ENCODE results near the gene TNFAIP1. TPM values are rescaled to one million over a fixed set of nuclear protein-coding genes. Genes with fewer than 3 reads are reported as not detected.
A peak's percentile ranks its signal among the peaks of the same experiment; 100 is the strongest.

Gene TNFAIP1
- total and polyA plus RNA-seq, 4 donors = 11.7 to 68.9 (median 33.6) TPM

DNA sequence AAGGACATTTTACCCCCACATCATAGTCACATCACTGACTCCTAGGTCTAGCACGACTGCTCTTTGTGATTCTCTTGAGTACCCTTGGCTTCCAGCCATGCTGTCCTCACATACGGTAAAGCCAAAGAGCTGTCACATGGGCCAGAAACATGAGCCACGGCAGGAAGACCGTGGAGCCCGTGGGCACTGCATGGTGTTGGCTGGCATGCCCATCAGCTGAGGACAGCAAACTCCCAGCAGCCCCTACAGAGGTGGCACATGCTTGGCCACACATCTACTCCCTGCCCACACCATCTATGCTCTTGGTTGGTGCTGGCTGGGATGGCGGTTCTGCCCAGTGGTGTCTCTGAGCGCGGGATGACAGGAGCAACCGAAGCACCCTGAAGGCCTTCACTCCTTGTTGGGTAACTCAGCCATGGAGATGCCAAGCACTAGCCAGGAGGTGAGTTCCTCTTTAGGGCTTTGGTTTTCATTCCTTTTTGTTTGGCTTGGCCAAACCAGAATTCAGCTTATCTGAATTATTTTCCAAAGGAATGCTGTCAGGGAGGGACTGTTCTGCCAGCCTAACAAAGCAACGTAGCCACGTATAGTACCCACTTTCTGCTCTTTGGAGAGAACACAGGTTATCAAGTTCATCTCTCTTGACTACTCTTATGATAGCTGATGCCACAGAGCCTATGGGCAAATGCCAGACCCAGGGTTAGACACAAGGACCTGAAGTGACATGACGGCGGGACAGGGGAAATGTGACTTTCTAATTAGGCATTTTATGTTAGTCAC lies 10.0 kb downstream of the TNFAIP1 start:
- intact Hi-C loops (cut with DNase I) = no loop called here
- H3K27me3 ChIP-seq (ENCODE audit: control insufficient read depth in 1 of 2, insufficient read depth in 2 of 2, low read length in 1 of 2) = no peaks in the 10 kb centered on the region
- H3K4me1 ChIP-seq (ENCODE audit: control insufficient read depth in 1 of 2, insufficient read depth in 2 of 2, low read length in 2 of 2) = peaks cover 3 to 4% of the 10 kb centered on the region in 2 donors
- peaks cover 6 to 14% of the 10 kb centered on the region in 2 donors for H3K36me3 ChIP-seq (ENCODE audit: control insufficient read depth in 1 of 2, insufficient read depth in 2 of 2, low read length in 1 of 2)
- 6 to 13% methylated on average over 13 of the region's 13 CpGs for WGBS, 2 donors
- DNase-seq (no peak), ATAC-seq (ENCODE audit: low FRiP score) (no peak)
- H3K9me3 ChIP-seq (ENCODE audit: control insufficient read depth, low read length) = no peaks in the 10 kb centered on the region
- no peak overlapping the region for H3K4me3 ChIP-seq (ENCODE audit: low read length in 2 of 2)
- H3K27ac ChIP-seq (ENCODE audit: low read depth in 1 of 2, low read length in 2 of 2) = peak overlapping the region; percentile 73 to 91

GRCh38 chr17:28346199-28346580 lies 10.6 kb downstream of the TNFAIP1 start:
- 7 to 19% methylated on average over 2 of the region's 2 CpGs for WGBS, 2 donors
- H3K27ac ChIP-seq (ENCODE audit: low read depth in 1 of 2, low read length in 2 of 2) = peak overlapping the region; percentile 73 to 91
- H3K4me3 ChIP-seq (ENCODE audit: low read length in 2 of 2) = no peak overlapping the region
- intact Hi-C loops (cut with DNase I) = no loop called here
- H3K4me1 ChIP-seq (ENCODE audit: control insufficient read depth in 1 of 2, insufficient read depth in 2 of 2, low read length in 2 of 2) = peaks cover 3 to 4% of the 10 kb centered on the region in 2 donors
- H3K27me3 ChIP-seq (ENCODE audit: control insufficient read depth in 1 of 2, insufficient read depth in 2 of 2, low read length in 1 of 2) = no peaks in the 10 kb centered on the region
- H3K36me3 ChIP-seq (ENCODE audit: control insufficient read depth in 1 of 2, insufficient read depth in 2 of 2, low read length in 1 of 2) = peaks cover 7 to 14% of the 10 kb centered on the region in 2 donors
- DNase-seq = no peak
- no peaks in the 10 kb centered on the region for H3K9me3 ChIP-seq (ENCODE audit: control insufficient read depth, low read length)
- no peak for ATAC-seq (ENCODE audit: low FRiP score)

DNA sequence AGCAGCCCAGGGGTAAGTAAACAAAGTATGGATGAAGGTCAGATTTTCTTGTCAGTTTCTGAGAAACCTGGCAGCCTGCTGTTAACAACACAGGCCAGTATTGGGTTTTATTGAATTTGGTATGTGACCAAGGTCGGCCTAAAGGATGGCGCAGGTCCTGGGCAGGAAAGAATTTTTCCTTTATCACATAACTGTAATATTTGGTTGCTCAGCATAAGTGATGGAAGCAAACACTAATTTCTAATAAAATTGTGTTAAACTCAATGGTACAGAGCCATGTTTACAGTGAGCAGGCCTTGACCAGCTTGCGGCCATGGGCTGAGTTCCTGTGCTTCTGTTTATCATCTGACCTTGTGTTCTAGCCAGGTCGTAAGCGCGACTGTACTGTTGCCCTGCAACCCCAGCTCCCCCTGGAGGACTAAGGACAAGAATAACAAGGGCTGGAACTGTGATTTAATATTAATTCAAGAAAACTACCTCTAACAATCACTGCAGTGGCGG lies 11.2 kb downstream of the TNFAIP1 start:
- intact Hi-C loops (cut with DNase I) = no loop called here
- 9 to 17% methylated on average over 7 of the region's 7 CpGs for WGBS, 2 donors
- no peak overlapping the region for H3K4me3 ChIP-seq (ENCODE audit: low read length in 2 of 2)
- peaks cover 3 to 4% of the 10 kb centered on the region in 2 donors for H3K4me1 ChIP-seq (ENCODE audit: control insufficient read depth in 1 of 2, insufficient read depth in 2 of 2, low read length in 2 of 2)
- DNase-seq = no peak
- no peaks in the 10 kb centered on the region for H3K9me3 ChIP-seq (ENCODE audit: control insufficient read depth, low read length)
- peaks cover 7 to 14% of the 10 kb centered on the region in 2 donors for H3K36me3 ChIP-seq (ENCODE audit: control insufficient read depth in 1 of 2, insufficient read depth in 2 of 2, low read length in 1 of 2)
- H3K27me3 ChIP-seq (ENCODE audit: control insufficient read depth in 1 of 2, insufficient read depth in 2 of 2, low read length in 1 of 2) = no peaks in the 10 kb centered on the region
- peak overlapping the region; percentile 73 to 91 for H3K27ac ChIP-seq (ENCODE audit: low read depth in 1 of 2, low read length in 2 of 2)
- no peak for ATAC-seq (ENCODE audit: low FRiP score)

DNA sequence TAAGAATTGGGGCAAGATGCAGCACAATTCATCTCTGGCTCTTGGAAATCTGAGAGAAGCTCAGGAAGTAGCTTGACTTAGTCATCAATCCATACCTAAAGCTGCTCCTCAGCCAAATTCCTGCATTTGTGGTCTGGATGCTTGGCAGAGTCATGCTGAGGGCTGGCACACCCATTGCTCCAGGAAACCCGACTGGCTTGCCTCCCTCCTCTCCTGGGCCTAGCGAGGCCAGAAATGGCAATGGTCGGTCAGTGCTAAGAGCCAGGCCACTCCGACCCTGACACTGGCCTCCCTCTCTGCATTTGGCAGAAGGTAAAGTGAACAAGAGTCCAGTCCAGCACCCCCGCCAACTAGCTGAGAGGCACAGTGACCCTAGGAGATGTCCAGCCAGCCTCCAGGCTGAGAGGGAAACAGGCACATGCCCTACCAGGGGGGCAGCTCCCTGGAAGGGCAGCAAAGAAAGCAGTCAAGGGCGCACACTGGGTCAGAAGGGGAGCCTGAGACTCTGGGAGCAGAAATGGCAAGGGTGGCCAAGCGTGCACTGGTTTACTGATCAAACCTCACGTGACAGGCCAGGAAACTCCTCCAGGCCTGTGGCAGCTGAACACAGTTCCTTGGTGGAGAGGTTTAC lies 11.8 kb downstream of the TNFAIP1 start:
- no peak overlapping the region for H3K4me3 ChIP-seq (ENCODE audit: low read length in 2 of 2)
- ATAC-seq (ENCODE audit: low FRiP score) = no peak
- H3K36me3 ChIP-seq (ENCODE audit: control insufficient read depth in 1 of 2, insufficient read depth in 2 of 2, low read length in 1 of 2) = peaks cover 7 to 10% of the 10 kb centered on the region in 2 donors
- 10 to 24% methylated on average over 8 of the region's 8 CpGs for WGBS, 2 donors
- peaks cover 3 to 4% of the 10 kb centered on the region in 2 donors for H3K4me1 ChIP-seq (ENCODE audit: control insufficient read depth in 1 of 2, insufficient read depth in 2 of 2, low read length in 2 of 2)
- intact Hi-C loops (cut with DNase I) = no loop called here
- DNase-seq = peak in 1 of 2 donors; percentile 71
- no peaks in the 10 kb centered on the region for H3K27me3 ChIP-seq (ENCODE audit: control insufficient read depth in 1 of 2, insufficient read depth in 2 of 2, low read length in 1 of 2)
- H3K9me3 ChIP-seq (ENCODE audit: control insufficient read depth, low read length) = no peaks in the 10 kb centered on the region
- H3K27ac ChIP-seq (ENCODE audit: low read depth in 1 of 2, low read length in 2 of 2) = peak overlapping the region; percentile 54 to 78

DNA sequence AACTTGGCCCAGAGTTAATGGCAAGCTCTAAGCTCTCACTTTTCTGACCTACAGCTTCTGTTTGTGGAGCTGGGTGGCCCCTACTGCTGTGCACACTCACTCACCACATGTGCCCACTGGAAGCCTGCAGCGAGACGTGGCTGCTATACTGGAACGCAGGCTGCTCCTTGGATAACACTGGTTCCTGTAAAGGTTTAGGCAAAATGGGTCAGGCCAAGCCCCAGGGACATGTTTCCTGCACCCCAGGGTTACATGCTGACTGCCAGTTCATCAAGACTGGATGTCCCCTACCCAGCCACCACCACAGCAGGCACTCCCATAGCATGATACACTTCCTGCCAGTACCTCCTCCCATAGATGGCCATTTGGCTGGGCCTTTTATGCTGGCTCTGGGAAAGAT lies 13.4 kb downstream of the TNFAIP1 start:
- Histone ChIP-seq H3K4me1 (ENCODE audit: control insufficient read depth in 1 of 2, insufficient read depth in 2 of 2, low read length in 2 of 2) (peaks cover 3 to 4% of the 10 kb centered on the region in 2 donors), H3K27me3 (ENCODE audit: control insufficient read depth in 1 of 2, insufficient read depth in 2 of 2, low read length in 1 of 2) (no peaks in the 10 kb centered on the region), H3K36me3 (ENCODE audit: control insufficient read depth in 1 of 2, insufficient read depth in 2 of 2, low read length in 1 of 2) (peaks cover 7 to 8% of the 10 kb centered on the region in 2 donors), H3K4me3 (ENCODE audit: low read length in 2 of 2) (no peak overlapping the region), H3K27ac (ENCODE audit: low read depth in 1 of 2, low read length in 2 of 2) (no peak overlapping the region), H3K9me3 (ENCODE audit: control insufficient read depth, low read length) (no peaks in the 10 kb centered on the region)
- DNase-seq = no peak
- intact Hi-C loops (cut with DNase I) = no loop called here
- WGBS, 2 donors = 60 to 70% methylated on average over 3 of the region's 3 CpGs
- no peak for ATAC-seq (ENCODE audit: low FRiP score)

DNA sequence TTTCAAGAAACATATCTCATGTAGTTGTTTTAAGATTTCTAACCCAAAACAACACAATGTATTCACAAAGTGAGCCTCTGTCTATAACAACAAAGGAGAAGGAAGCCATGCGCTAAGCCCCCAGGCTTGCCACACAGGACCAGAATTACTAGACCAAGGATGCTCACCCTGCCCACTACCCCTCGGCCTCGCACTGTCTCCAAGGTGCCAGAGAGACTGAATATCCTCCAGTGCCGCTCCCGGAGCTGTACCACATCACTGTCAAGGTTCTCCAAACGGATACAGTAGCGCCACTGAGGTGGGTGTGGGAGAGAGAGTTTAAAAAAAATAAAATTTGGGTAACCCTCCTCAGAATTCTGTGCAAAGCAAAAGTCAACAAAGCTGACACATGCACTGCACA lies 14.7 kb downstream of the TNFAIP1 start:
- Histone ChIP-seq H3K27me3 (ENCODE audit: control insufficient read depth in 1 of 2, insufficient read depth in 2 of 2, low read length in 1 of 2) (no peaks in the 10 kb centered on the region), H3K4me3 (ENCODE audit: low read length in 2 of 2) (no peak overlapping the region), H3K9me3 (ENCODE audit: control insufficient read depth, low read length) (no peaks in the 10 kb centered on the region), H3K36me3 (ENCODE audit: control insufficient read depth in 1 of 2, insufficient read depth in 2 of 2, low read length in 1 of 2) (peaks cover 7% of the 10 kb centered on the region in 2 donors), H3K4me1 (ENCODE audit: control insufficient read depth in 1 of 2, insufficient read depth in 2 of 2, low read length in 2 of 2) (peaks cover 3 to 4% of the 10 kb centered on the region in 2 donors), H3K27ac (ENCODE audit: low read depth in 1 of 2, low read length in 2 of 2) (no peak overlapping the region)
- ATAC-seq (ENCODE audit: low FRiP score) = no peak
- WGBS, 2 donors = 87 to 94% methylated on average over 7 of the region's 7 CpGs
- intact Hi-C loops (cut with DNase I) = no loop called here
- DNase-seq = no peak

DNA sequence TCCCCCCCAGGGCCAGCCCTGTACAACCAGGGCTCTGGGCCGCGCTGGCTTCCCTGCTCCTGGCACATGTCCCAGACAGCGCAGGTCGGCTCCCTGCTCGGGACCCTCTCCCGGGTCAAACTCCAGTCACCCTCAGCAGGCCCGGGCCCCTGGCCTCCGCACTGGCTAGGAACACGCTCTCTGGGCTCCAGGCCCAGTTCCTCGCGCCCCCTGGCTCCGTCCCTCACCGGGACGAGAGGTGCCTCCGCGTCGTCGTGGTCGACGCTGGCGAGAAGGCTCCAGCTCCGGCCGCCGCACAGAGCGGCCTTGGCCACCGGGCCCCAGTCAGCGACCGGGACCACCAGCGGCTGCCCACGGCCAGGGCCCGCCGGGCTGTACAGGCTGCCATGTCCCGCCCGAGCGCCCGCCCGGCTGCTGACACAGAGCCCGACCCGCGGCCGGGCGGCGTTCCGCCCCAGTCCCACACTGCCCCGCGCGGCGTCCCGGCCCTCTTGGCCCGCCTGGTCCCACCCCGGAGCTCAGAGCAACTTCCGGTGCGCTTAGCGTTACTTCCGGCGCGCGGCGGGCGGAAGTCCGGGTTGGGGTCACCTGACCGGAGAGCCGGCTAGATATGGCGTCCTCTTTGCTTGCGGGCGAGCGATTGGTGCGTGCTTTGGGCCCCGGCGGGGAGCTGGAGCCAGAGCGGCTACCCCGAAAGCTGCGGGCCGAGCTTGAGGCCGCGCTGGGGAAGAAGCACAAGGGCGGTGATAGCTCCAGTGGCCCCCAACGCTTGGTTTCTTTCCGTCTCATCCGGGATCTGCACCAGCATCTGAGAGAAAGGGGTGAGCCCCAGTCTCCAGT lies 21.7 kb downstream of the TNFAIP1 start, which contains the start of gene POLDIP2:
Gene POLDIP2 (minus strand): TSS at position 467 of the 840 bp plus-strand sequence. CDS start 79 bp downstream, at position 388.
- peak within 1 kb of the TSS; percentile 6 to 77 for H3K27ac ChIP-seq (ENCODE audit: low read depth in 1 of 2, low read length in 2 of 2)
- intact Hi-C loops (cut with DNase I) = loop anchor here in 1 of 2 donors (2.0 kb wide), 1 partner anchor 20 kb away; no protein-coding TSS in a partner anchor
- no peaks in the 10 kb centered on the region for H3K9me3 ChIP-seq (ENCODE audit: control insufficient read depth, low read length)
- peaks cover 2 to 6% of the 10 kb centered on the region in 2 donors for H3K36me3 ChIP-seq (ENCODE audit: control insufficient read depth in 1 of 2, insufficient read depth in 2 of 2, low read length in 1 of 2)
- H3K4me3 ChIP-seq (ENCODE audit: low read length in 2 of 2) = peak within 1 kb of the TSS; percentile 86 to 91
- ATAC-seq (ENCODE audit: low FRiP score) (peak; percentile 99), DNase-seq (peak; percentile 98)
- no peaks in the 10 kb centered on the region for H3K4me1 ChIP-seq (ENCODE audit: control insufficient read depth in 1 of 2, insufficient read depth in 2 of 2, low read length in 2 of 2)
- 0 to 1% methylated on average over 69 to 80 of the region's 80 CpGs for WGBS, 2 donors
- no peaks in the 10 kb centered on the region for H3K27me3 ChIP-seq (ENCODE audit: control insufficient read depth in 1 of 2, insufficient read depth in 2 of 2, low read length in 1 of 2)

- DNase-seq = peak in 1 of 2 donors; percentile 11
- Histone ChIP-seq H3K27ac (ENCODE audit: low read depth in 1 of 2, low read length in 2 of 2) (peak overlapping the region; percentile 6 to 33), H3K36me3 (ENCODE audit: control insufficient read depth in 1 of 2, insufficient read depth in 2 of 2, low read length in 1 of 2) (peaks cover 2 to 6% of the 10 kb centered on the region in 2 donors), H3K27me3 (ENCODE audit: control insufficient read depth in 1 of 2, insufficient read depth in 2 of 2, low read length in 1 of 2) (no peaks in the 10 kb centered on the region), H3K4me1 (ENCODE audit: control insufficient read depth in 1 of 2, insufficient read depth in 2 of 2, low read length in 2 of 2) (no peaks in the 10 kb centered on the region), H3K4me3 (ENCODE audit: low read length in 2 of 2) (peak overlapping the region; percentile 9 to 69), H3K9me3 (ENCODE audit: control insufficient read depth, low read length) (no peaks in the 10 kb centered on the region)
- intact Hi-C loops (cut with DNase I) = loop anchor here in 1 of 2 donors (2.0 kb wide), 1 partner anchor 21 kb away; no protein-coding TSS in a partner anchor
- ATAC-seq (ENCODE audit: low FRiP score) = no peak
- 3 to 6% methylated on average over 4 of the region's 4 CpGs for WGBS, 2 donors
These were observed 22.3 kb downstream of the TNFAIP1 start for GRCh38 chr17:28357901-28358197.
